SK-N-SH (cell line): ENCODE measurements around the gene DDX31. TPM values are rescaled to one million over a fixed set of nuclear protein-coding genes. Genes with fewer than 3 reads are reported as not detected.

Experiments used
- CTCF ChIA-PET: fragments of 300-600, 350-600 bp; formaldehyde crosslinking; extraction: SDS; loops from one replicate; lab custom pipeline; 2021; lab: Yijun Ruan, JAX
- POLR2A ChIA-PET: fragments of 350-600 bp; sonication (Branson Sonifier 250); formaldehyde crosslinking; extraction: SDS; loops from one replicate; lab custom pipeline; 2020; ENCODE audit warnings: antibody characterized with exemption, inconsistent platforms; lab: Yijun Ruan, JAX
- DNase-seq: peaks from one replicate; pipeline ENCODE4 v3.0.0; 2012
- H2AFZ ChIP-seq: fragments of 200-600 bp; sonication (generic); 2 replicates; pipeline ENCODE4 v1.8.1; 2016; ENCODE audit warnings: antibody characterized with exemption, mild to moderate bottlenecking, low read depth
- H3F3A ChIP-seq: fragments of 200-600 bp; sonication (generic); replicated peaks from 2 replicates; pipeline ENCODE3; 2016; ENCODE audit warnings: antibody characterized with exemption, mild to moderate bottlenecking; ENCODE audit not compliant: insufficient read depth
- H3K27ac ChIP-seq, 2 experiments: fragments of 200-500 bp in 1 of 2; fragments of 200-600 bp in 1 of 2; sonication (Bioruptor generic) in 1 of 2; sonication (generic), shearing (Covaris generic) in 1 of 2; 2 replicates each; pipeline versions ENCODE4 v1.5.1 to v1.6.1; 2014 to 2016; ENCODE audit warnings: low read depth in 2 of 2, inconsistent platforms in 1 of 2, low read length in 1 of 2, mild to moderate bottlenecking in 1 of 2, mixed read lengths in 1 of 2
- H3K27me3 ChIP-seq: fragments of 200-600 bp; sonication (generic), shearing (Covaris generic); 2 replicates; pipeline ENCODE4 v1.6.1; 2016; ENCODE audit warnings: mixed run types; ENCODE audit not compliant: insufficient read depth
- H3K36me3 ChIP-seq, 2 experiments: fragments of 200-500 bp in 1 of 2; fragments of 200-600 bp in 1 of 2; sonication (Bioruptor generic) in 1 of 2; sonication (generic) in 1 of 2; replicated peaks in 1 of 2; 2 replicates each; pipeline versions ENCODE3 to v1.5.1; 2014 to 2016; ENCODE audit warnings: low read length in 1 of 2, mild to moderate bottlenecking in 1 of 2; ENCODE audit not compliant: insufficient read depth in 2 of 2, control insufficient read depth in 1 of 2
- H3K4me1 ChIP-seq, 2 experiments: fragments of 200-500 bp in 1 of 2; fragments of 200-600 bp in 1 of 2; sonication (Bioruptor generic) in 1 of 2; sonication (generic), shearing (Covaris generic) in 1 of 2; 2 replicates each; pipeline versions ENCODE4 v1.5.1 to v1.6.1; 2014 to 2016; ENCODE audit warnings: low read depth in 1 of 2, low read length in 1 of 2, mixed run types in 1 of 2; ENCODE audit not compliant: insufficient read depth in 2 of 2, control insufficient read depth in 1 of 2
- H3K4me2 ChIP-seq: fragments of 200-600 bp; sonication (generic), shearing (Covaris generic); 2 replicates; pipeline ENCODE4 v1.6.1; 2017; ENCODE audit warnings: mixed run types
- H3K4me3 ChIP-seq, 2 experiments: fragments of 200-500 bp in 1 of 2; fragments of 200-600 bp in 1 of 2; sonication (Bioruptor generic) in 1 of 2; sonication (generic), shearing (Covaris generic) in 1 of 2; 2 replicates each; pipeline versions ENCODE4 v1.5.1 to v1.8.1; 2014 to 2016; ENCODE audit warnings: low read depth in 2 of 2, inconsistent platforms in 1 of 2, low read length in 1 of 2, mild to moderate bottlenecking in 1 of 2, mixed read lengths in 1 of 2, moderate library complexity in 1 of 2
- H3K79me2 ChIP-seq: fragments of 200-600 bp; sonication (generic); 2 replicates; pipeline ENCODE4 v1.8.1; 2017; ENCODE audit warnings: mild to moderate bottlenecking; ENCODE audit not compliant: insufficient read depth
- H3K9ac ChIP-seq: fragments of 200-600 bp; sonication (generic); 2 replicates; pipeline ENCODE4 v1.6.1; 2017; ENCODE audit warnings: mixed run types
- H3K9me2 ChIP-seq: fragments of 200-600 bp; sonication (generic); 2 replicates; pipeline ENCODE4 v1.6.1; 2017; ENCODE audit warnings: mixed run types
- H3K9me3 ChIP-seq: fragments of 200-600 bp; sonication (generic); 2 replicates; pipeline ENCODE4 v1.6.1; 2017; ENCODE audit warnings: mixed run types, mild to moderate bottlenecking, moderate library complexity
- H4K20me1 ChIP-seq: fragments of 200-600 bp; sonication (generic); 2 replicates; pipeline ENCODE4 v1.6.1; 2017; ENCODE audit warnings: mild to moderate bottlenecking, mixed run types; ENCODE audit not compliant: insufficient read depth
- ELF1 ChIP-seq: IDR thresholded peaks from 2 replicates; pipeline ENCODE4 v1.4.0; 2012
- EZH2phosphoT487 ChIP-seq: fragments of 200-600 bp; sonication (generic); IDR thresholded peaks from 2 replicates; pipeline ENCODE4 v1.6.1; 2017; ENCODE audit warnings: low read depth, mixed run types, mild to moderate bottlenecking, antibody characterized with exemption, moderate library complexity, borderline replicate concordance
- FOXJ3 ChIP-seq: sonication (generic); formaldehyde crosslinking; IDR thresholded peaks from 2 replicates; pipeline ENCODE4 v1.5.1; 2020; ENCODE audit warnings: mild to moderate bottlenecking, missing genetic modification reagents
- IRF3 ChIP-seq: fragments of 150-350 bp; IDR thresholded peaks from 2 replicates; pipeline ENCODE4 v1.6.1; 2016; ENCODE audit warnings: mild to moderate bottlenecking, low read depth, low read length
- JUND ChIP-seq: IDR thresholded peaks from 2 replicates; pipeline ENCODE4 v1.4.0; 2012
- MXI1 ChIP-seq: IDR thresholded peaks from 2 replicates; pipeline ENCODE4 v1.6.1; 2012; ENCODE audit warnings: mild to moderate bottlenecking, low read depth, low read length, improper control_type of control experiment
- NFIC ChIP-seq: IDR thresholded peaks from 2 replicates; pipeline ENCODE4 v1.4.0; 2012; ENCODE audit warnings: borderline replicate concordance
- PBX3 ChIP-seq: IDR thresholded peaks from 2 replicates; pipeline ENCODE4; 2012
- POLR2AphosphoS5 ChIP-seq: IDR thresholded peaks from 2 replicates; pipeline ENCODE4 v1.6.1; 2012; ENCODE audit warnings: low read depth, low read length
- REST ChIP-seq: IDR thresholded peaks from 2 replicates; pipeline ENCODE4 v1.6.1; 2012; ENCODE audit warnings: mild to moderate bottlenecking, low read depth, low read length, moderate library complexity
- RXRA ChIP-seq: IDR thresholded peaks from 2 replicates; pipeline ENCODE4 v1.4.0; 2012; ENCODE audit warnings: low read depth, mild to moderate bottlenecking, borderline replicate concordance
- SIN3A ChIP-seq: IDR thresholded peaks from 2 replicates; pipeline ENCODE4 v1.6.1; 2012; ENCODE audit warnings: low read depth, mild to moderate bottlenecking, low read length, moderate library complexity, borderline replicate concordance
- SMC3 ChIP-seq: IDR thresholded peaks from 2 replicates; pipeline ENCODE4 v1.6.1; 2012; ENCODE audit warnings: low read depth, low read length, improper control_type of control experiment
- TAF1 ChIP-seq: IDR thresholded peaks from 2 replicates; pipeline ENCODE4 v1.6.1; 2012; ENCODE audit warnings: low read depth, mild to moderate bottlenecking, low read length, moderate library complexity, borderline replicate concordance
- TEAD4 ChIP-seq: IDR thresholded peaks from 2 replicates; pipeline ENCODE4 v1.4.0; 2012; ENCODE audit warnings: mild to moderate bottlenecking, borderline replicate concordance; ENCODE audit not compliant: insufficient read depth
- YY1 ChIP-seq: IDR thresholded peaks from 2 replicates; pipeline ENCODE4 v1.4.0; 2012; ENCODE audit warnings: low read depth, mild to moderate bottlenecking
- WGBS: methylation state at CpG from one replicate; pipeline ENCODE4 v1.1.6; 2017; ENCODE audit warnings: low lambda C conversion rate; 5-methylcytosine and 5-hydroxymethylcytosine counted together
- polyA plus RNA-seq, 3 experiments: library from polyadenylated mRNA; depleted of rRNA; stranded (reverse); fragments of >200 nt; gene quantifications; 2 replicates each; pipeline ENCODE4 v1.2.3, GENCODE V29; 2012

Gene DDX31
- polyA plus RNA-seq, 1 of the 3 experiments (the other 2 are of a cell fraction): 13.9 TPM

- H3K9me3 ChIP-seq: no peaks in the 10 kb centered on the region
- WGBS: 75% methylated on average over 3 of the region's 3 CpGs
Measured at GRCh38 chr9:132596200-132596599, 73.6 kb downstream of the DDX31 start.

More at GRCh38 chr9:132596200-132596599, 73.6 kb downstream of the DDX31 start:
- ChIA-PET POLR2A (no interaction called here), CTCF (no interaction called here)
- DNase-seq: no peak
- Histone ChIP-seq H2AFZ (no peak overlapping the region), H3K4me2 (no peak overlapping the region), H3K9ac (no peak overlapping the region), H3K4me1 (no peaks in the 10 kb centered on the region), H3K27ac (no peak overlapping the region), H4K20me1 (peaks cover 10% of the 10 kb centered on the region; the same call in 1 of the 2 replicates), H3K9me2 (no peaks in the 10 kb centered on the region), H3K79me2 (no peaks in the 10 kb centered on the region), H3K4me3 (no peak overlapping the region), H3K27me3 (no peaks in the 10 kb centered on the region), H3F3A (peaks cover 3% of the 10 kb centered on the region), H3K36me3 (peaks cover 4 to 67% of the 10 kb centered on the region in 2 experiments)
- no peak for TF ChIP-seq NFIC
- TF ChIP-seq TEAD4: no peak
- TF ChIP-seq IRF3: no peak
- TF ChIP-seq JUND: no peak
- TF ChIP-seq YY1: no peak
- TF ChIP-seq MXI1: no peak
- no peak for TF ChIP-seq SMC3
- no peak for TF ChIP-seq RXRA
- no peak for TF ChIP-seq FOXJ3 (CRISPR knock-in tag)
- TF ChIP-seq ELF1: no peak
- no peak for TF ChIP-seq SIN3A
- no peak for TF ChIP-seq TAF1
- no peak for TF ChIP-seq PBX3
- no peak for TF ChIP-seq REST
- TF ChIP-seq POLR2AphosphoS5: no peak
- no peak for TF ChIP-seq EZH2phosphoT487
